ENCODE measurements around the gene SCN2B.

DNA sequence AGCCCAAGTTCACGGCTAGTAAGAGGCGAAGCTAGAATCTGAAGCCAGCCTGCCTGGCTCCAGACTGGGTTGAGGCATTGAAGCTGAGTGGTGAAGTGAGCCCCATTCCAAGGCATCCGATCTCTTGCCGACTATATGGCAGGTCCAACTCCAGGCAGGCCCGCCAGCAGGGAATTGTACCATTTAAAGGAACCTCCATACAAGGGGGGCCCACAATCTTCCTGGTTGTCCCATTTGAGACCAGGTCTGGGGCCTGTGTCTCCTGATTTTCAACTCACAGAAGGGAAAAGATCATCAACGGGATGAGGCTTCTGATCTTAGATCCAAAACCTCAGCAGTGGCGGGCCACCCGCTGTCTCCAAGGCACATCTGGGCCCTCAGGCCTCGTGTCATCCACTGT lies 4.1 kb downstream of the SCN2B start:
- TF ChIP-seq ZNF274 (IDR thresholded peaks at IDR 0.05; ENCODE audit: low read length) = no peak
- TF ChIP-seq ZNF274 (tag by site-specific recombination; IDR thresholded peaks at IDR 0.05; ENCODE audit: borderline replicate concordance) = no peak
- TF ChIP-seq ZNF324 (tag by site-specific recombination; IDR thresholded peaks at IDR 0.05) = no peak
- TF ChIP-seq, protein P1, sequence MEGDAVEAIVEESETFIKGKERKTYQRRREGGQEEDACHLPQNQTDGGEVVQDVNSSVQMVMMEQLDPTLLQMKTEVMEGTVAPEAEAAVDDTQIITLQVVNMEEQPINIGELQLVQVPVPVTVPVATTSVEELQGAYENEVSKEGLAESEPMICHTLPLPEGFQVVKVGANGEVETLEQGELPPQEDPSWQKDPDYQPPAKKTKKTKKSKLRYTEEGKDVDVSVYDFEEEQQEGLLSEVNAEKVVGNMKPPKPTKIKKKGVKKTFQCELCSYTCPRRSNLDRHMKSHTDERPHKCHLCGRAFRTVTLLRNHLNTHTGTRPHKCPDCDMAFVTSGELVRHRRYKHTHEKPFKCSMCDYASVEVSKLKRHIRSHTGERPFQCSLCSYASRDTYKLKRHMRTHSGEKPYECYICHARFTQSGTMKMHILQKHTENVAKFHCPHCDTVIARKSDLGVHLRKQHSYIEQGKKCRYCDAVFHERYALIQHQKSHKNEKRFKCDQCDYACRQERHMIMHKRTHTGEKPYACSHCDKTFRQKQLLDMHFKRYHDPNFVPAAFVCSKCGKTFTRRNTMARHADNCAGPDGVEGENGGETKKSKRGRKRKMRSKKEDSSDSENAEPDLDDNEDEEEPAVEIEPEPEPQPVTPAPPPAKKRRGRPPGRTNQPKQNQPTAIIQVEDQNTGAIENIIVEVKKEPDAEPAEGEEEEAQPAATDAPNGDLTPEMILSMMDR (tag by site-specific recombination; IDR thresholded peaks at IDR 0.05) = no peak
- TF ChIP-seq, protein P2, sequence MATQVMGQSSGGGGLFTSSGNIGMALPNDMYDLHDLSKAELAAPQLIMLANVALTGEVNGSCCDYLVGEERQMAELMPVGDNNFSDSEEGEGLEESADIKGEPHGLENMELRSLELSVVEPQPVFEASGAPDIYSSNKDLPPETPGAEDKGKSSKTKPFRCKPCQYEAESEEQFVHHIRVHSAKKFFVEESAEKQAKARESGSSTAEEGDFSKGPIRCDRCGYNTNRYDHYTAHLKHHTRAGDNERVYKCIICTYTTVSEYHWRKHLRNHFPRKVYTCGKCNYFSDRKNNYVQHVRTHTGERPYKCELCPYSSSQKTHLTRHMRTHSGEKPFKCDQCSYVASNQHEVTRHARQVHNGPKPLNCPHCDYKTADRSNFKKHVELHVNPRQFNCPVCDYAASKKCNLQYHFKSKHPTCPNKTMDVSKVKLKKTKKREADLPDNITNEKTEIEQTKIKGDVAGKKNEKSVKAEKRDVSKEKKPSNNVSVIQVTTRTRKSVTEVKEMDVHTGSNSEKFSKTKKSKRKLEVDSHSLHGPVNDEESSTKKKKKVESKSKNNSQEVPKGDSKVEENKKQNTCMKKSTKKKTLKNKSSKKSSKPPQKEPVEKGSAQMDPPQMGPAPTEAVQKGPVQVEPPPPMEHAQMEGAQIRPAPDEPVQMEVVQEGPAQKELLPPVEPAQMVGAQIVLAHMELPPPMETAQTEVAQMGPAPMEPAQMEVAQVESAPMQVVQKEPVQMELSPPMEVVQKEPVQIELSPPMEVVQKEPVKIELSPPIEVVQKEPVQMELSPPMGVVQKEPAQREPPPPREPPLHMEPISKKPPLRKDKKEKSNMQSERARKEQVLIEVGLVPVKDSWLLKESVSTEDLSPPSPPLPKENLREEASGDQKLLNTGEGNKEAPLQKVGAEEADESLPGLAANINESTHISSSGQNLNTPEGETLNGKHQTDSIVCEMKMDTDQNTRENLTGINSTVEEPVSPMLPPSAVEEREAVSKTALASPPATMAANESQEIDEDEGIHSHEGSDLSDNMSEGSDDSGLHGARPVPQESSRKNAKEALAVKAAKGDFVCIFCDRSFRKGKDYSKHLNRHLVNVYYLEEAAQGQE (tag by site-specific recombination; IDR thresholded peaks at IDR 0.05) = no peak
- no peak for TF ChIP-seq ZNF76 (tag by site-specific recombination; IDR thresholded peaks at IDR 0.05; ENCODE audit: borderline replicate concordance, low read depth)
- TF ChIP-seq ZBTB1 (tag by site-specific recombination; IDR thresholded peaks at IDR 0.05) = no peak
- TF ChIP-seq, protein P3, sequence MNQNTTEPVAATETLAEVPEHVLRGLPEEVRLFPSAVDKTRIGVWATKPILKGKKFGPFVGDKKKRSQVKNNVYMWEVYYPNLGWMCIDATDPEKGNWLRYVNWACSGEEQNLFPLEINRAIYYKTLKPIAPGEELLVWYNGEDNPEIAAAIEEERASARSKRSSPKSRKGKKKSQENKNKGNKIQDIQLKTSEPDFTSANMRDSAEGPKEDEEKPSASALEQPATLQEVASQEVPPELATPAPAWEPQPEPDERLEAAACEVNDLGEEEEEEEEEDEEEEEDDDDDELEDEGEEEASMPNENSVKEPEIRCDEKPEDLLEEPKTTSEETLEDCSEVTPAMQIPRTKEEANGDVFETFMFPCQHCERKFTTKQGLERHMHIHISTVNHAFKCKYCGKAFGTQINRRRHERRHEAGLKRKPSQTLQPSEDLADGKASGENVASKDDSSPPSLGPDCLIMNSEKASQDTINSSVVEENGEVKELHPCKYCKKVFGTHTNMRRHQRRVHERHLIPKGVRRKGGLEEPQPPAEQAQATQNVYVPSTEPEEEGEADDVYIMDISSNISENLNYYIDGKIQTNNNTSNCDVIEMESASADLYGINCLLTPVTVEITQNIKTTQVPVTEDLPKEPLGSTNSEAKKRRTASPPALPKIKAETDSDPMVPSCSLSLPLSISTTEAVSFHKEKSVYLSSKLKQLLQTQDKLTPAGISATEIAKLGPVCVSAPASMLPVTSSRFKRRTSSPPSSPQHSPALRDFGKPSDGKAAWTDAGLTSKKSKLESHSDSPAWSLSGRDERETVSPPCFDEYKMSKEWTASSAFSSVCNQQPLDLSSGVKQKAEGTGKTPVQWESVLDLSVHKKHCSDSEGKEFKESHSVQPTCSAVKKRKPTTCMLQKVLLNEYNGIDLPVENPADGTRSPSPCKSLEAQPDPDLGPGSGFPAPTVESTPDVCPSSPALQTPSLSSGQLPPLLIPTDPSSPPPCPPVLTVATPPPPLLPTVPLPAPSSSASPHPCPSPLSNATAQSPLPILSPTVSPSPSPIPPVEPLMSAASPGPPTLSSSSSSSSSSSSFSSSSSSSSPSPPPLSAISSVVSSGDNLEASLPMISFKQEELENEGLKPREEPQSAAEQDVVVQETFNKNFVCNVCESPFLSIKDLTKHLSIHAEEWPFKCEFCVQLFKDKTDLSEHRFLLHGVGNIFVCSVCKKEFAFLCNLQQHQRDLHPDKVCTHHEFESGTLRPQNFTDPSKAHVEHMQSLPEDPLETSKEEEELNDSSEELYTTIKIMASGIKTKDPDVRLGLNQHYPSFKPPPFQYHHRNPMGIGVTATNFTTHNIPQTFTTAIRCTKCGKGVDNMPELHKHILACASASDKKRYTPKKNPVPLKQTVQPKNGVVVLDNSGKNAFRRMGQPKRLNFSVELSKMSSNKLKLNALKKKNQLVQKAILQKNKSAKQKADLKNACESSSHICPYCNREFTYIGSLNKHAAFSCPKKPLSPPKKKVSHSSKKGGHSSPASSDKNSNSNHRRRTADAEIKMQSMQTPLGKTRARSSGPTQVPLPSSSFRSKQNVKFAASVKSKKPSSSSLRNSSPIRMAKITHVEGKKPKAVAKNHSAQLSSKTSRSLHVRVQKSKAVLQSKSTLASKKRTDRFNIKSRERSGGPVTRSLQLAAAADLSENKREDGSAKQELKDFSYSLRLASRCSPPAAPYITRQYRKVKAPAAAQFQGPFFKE (tag by site-specific recombination; IDR thresholded peaks at IDR 0.05; ENCODE audit: borderline replicate concordance) = no peak
- TF ChIP-seq ZNF610 (tag by site-specific recombination; IDR thresholded peaks at IDR 0.05; ENCODE audit: borderline replicate concordance) = no peak
- no peak for TF ChIP-seq BCL11A (tag by site-specific recombination; IDR thresholded peaks at IDR 0.05; ENCODE audit: low read depth)
- TF ChIP-seq ZBTB17 (tag by site-specific recombination; IDR thresholded peaks at IDR 0.05) = no peak
- TF ChIP-seq, protein P4, sequence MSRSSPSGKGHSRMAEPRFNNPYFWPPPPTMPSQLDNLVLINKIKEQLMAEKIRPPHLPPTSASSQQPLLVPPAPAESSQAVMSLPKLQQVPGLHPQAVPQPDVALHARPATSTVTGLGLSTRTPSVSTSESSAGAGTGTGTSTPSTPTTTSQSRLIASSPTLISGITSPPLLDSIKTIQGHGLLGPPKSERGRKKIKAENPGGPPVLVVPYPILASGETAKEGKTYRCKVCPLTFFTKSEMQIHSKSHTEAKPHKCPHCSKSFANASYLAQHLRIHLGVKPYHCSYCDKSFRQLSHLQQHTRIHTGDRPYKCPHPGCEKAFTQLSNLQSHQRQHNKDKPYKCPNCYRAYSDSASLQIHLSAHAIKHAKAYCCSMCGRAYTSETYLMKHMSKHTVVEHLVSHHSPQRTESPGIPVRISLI (tag by site-specific recombination; IDR thresholded peaks at IDR 0.05) = no peak
- no peak for TF ChIP-seq ZNF121 (tag by site-specific recombination; IDR thresholded peaks at IDR 0.05)
- no peak for TF ChIP-seq ZNF558 (tag by site-specific recombination; IDR thresholded peaks at IDR 0.05)

Data from HEK293 (cell line).